HepG2 (cell line): ENCODE data around the gene NINJ2. TPM values are rescaled to one million over a fixed set of nuclear protein-coding genes. Genes with fewer than 3 reads are reported as not detected.

ENCODE experiments used
- AHR ChIP-seq: IDR thresholded peaks from 2 replicates; pipeline ENCODE4 v1.6.1; 2018; ENCODE audit warnings: missing genetic modification reagents, missing compliant biosample characterization
- ARNTL ChIP-seq: sonication (generic); formaldehyde crosslinking; IDR thresholded peaks from 2 replicates; pipeline ENCODE4 v1.4.0; 2020; ENCODE audit warnings: mild to moderate bottlenecking, missing genetic modification reagents
- ASH2L ChIP-seq: fragments of 300-600, 200-600 bp; sonication (generic); IDR thresholded peaks from 2 replicates; pipeline ENCODE4 v1.7.0; 2017; ENCODE audit warnings: low read depth, mild to moderate bottlenecking, moderate library complexity, mixed read lengths, low read length; ENCODE audit not compliant: insufficient read length
- ATF6 ChIP-seq: sonication (generic); formaldehyde crosslinking; conservative IDR thresholded peaks from 2 replicates; pipeline ENCODE4 v1.4.0; 2020; ENCODE audit warnings: missing genetic modification reagents
- CHD4 ChIP-seq: fragments of 200-600 bp; sonication (generic); IDR thresholded peaks from 2 replicates; pipeline ENCODE4 v1.7.0; 2017; ENCODE audit warnings: mild to moderate bottlenecking, low read length, borderline replicate concordance
- DNMT3B ChIP-seq: conservative IDR thresholded peaks from 2 replicates; pipeline ENCODE4 v1.6.1; 2016; ENCODE audit warnings: missing biosample characterization, control low read depth
- FOXO1 ChIP-seq: sonication (generic); formaldehyde crosslinking; IDR thresholded peaks from 2 replicates; pipeline ENCODE4 v1.4.0; 2020; ENCODE audit warnings: missing genetic modification reagents
- HNRNPH1 ChIP-seq: fragments of 200-400 bp; formaldehyde crosslinking; optimal IDR thresholded peaks from 2 replicates; pipeline ENCODE3; 2017; ENCODE audit warnings: mild to moderate bottlenecking, low read depth, low read length
- LBX2 ChIP-seq: sonication (generic); formaldehyde crosslinking; IDR thresholded peaks from 2 replicates; pipeline ENCODE4 v1.5.0; 2020; ENCODE audit warnings: missing genetic modification reagents, mild to moderate bottlenecking, borderline replicate concordance
- MED8 ChIP-seq: sonication (generic); formaldehyde crosslinking; IDR thresholded peaks from 2 replicates; pipeline ENCODE4 v1.8.1; 2023; ENCODE audit warnings: mild to moderate bottlenecking, missing genetic modification reagents; ENCODE audit not compliant: insufficient replicate concordance
- MTF2 ChIP-seq: sonication (generic); formaldehyde crosslinking; IDR thresholded peaks from 2 replicates; pipeline ENCODE4 v1.5.0; 2020; ENCODE audit warnings: missing genetic modification reagents, borderline replicate concordance
- PITX1 ChIP-seq: sonication (generic); formaldehyde crosslinking; IDR thresholded peaks from 2 replicates; pipeline ENCODE4 v1.5.1; 2020; ENCODE audit warnings: mild to moderate bottlenecking, missing genetic modification reagents
- RXRB ChIP-seq: IDR thresholded peaks from 2 replicates; pipeline ENCODE4 v1.6.1; 2016; ENCODE audit warnings: borderline replicate concordance, missing genetic modification reagents, missing compliant biosample characterization
- SMC3 ChIP-seq: IDR thresholded peaks from 2 replicates; pipeline ENCODE4 v1.6.1; 2011; ENCODE audit warnings: low read length, improper control_type of control experiment
- SNAPC2 ChIP-seq: sonication (generic); formaldehyde crosslinking; IDR thresholded peaks from 2 replicates; pipeline ENCODE4 v1.8.1; 2022; ENCODE audit warnings: mild to moderate bottlenecking, missing genetic modification reagents
- TEAD3 ChIP-seq: optimal IDR thresholded peaks from 2 replicates; pipeline ENCODE3; 2016; ENCODE audit warnings: borderline replicate concordance
- TFDP2 ChIP-seq: sonication (generic); formaldehyde crosslinking; IDR thresholded peaks from 2 replicates; pipeline ENCODE4 v1.4.0; 2020; ENCODE audit warnings: missing genetic modification reagents
- THRA ChIP-seq: sonication (generic); formaldehyde crosslinking; IDR thresholded peaks from 2 replicates; pipeline ENCODE4 v1.4.0; 2020; ENCODE audit warnings: missing genetic modification reagents, borderline replicate concordance
- TRIM24 ChIP-seq: sonication (generic); formaldehyde crosslinking; IDR thresholded peaks from 2 replicates; pipeline ENCODE4 v1.8.0; 2022; ENCODE audit warnings: mild to moderate bottlenecking, missing genetic modification reagents
- ZNF101 ChIP-seq: sonication (generic); formaldehyde crosslinking; IDR thresholded peaks from 2 replicates; pipeline ENCODE4 v1.4.0; 2020; ENCODE audit warnings: mild to moderate bottlenecking, low read depth, missing genetic modification reagents, borderline replicate concordance
- ZNF253 ChIP-seq: sonication (generic); formaldehyde crosslinking; IDR thresholded peaks from 2 replicates; pipeline ENCODE4 v1.8.0; 2022; ENCODE audit warnings: mild to moderate bottlenecking, missing genetic modification reagents, borderline replicate concordance
- ZNF362 ChIP-seq: sonication (generic); formaldehyde crosslinking; IDR thresholded peaks from 2 replicates; pipeline ENCODE4 v1.4.0; 2020; ENCODE audit warnings: missing genetic modification reagents, mild to moderate bottlenecking, borderline replicate concordance
- ZNF737 ChIP-seq: sonication (generic); formaldehyde crosslinking; IDR thresholded peaks from 2 replicates; pipeline ENCODE4 v1.5.0; 2020; ENCODE audit warnings: missing genetic modification reagents, mild to moderate bottlenecking, borderline replicate concordance
- polyA plus RNA-seq, 8 experiments: library from polyadenylated mRNA; depleted of rRNA in 3 of 8; stranded (reverse) in 7 of 8; unstranded in 1 of 8; fragments of >200 nt; fragmentation: Illumina TruSeq in 4 of 8; extraction: Trizol in 4 of 8; gene quantifications; 2 replicates each; pipeline versions ENCODE4 v1.2.1 to v1.2.3, GENCODE V29; 2011 to 2016; ENCODE audit warnings: low read depth in 4 of 8, missing spikeins in 1 of 8, mixed read lengths in 1 of 8; ENCODE audit not compliant: insufficient read depth in 1 of 8
- total RNA-seq, 5 experiments: library from RNA; depleted of rRNA; stranded (reverse); fragments of >200 nt; fragmentation: Illumina TruSeq; extraction: Trizol; gene quantifications; 2 replicates each; pipeline ENCODE4 v1.2.3, GENCODE V29; 2016; ENCODE audit warnings: low read depth in 1 of 5

Gene NINJ2
- total and polyA plus RNA-seq, 2 of the 13 experiments (the other 11 are each of a cell fraction or from before 2014, with no cell fraction given), result 0.62 to 3.8 TPM

GRCh38 chr12:627863-628741 is 35.1 kb downstream of the NINJ2 start (continued):
- TF ChIP-seq LBX2 (CRISPR knock-in tag) (no peak), SMC3 (no peak), SNAPC2 (CRISPR knock-in tag) (no peak), CHD4 (0 out of 2 replicates have a peak, but pooled peaks have one; percentile 47), ZNF253 (CRISPR knock-in tag) (no peak), THRA (CRISPR knock-in tag) (0 out of 2 replicates have a peak, but pooled peaks have one; percentile 32), MTF2 (no peak), ATF6 (CRISPR knock-in tag) (no peak), TRIM24 (no peak), ZNF101 (no peak), TFDP2 (CRISPR knock-in tag) (no peak), ZNF362 (peak; percentile 73), DNMT3B (CRISPR knock-in tag) (no peak), ARNTL (CRISPR knock-in tag) (no peak), RXRB (CRISPR knock-in tag) (peak; percentile 63; the same call in 1 of the 2 replicates), MED8 (CRISPR knock-in tag) (no peak), TEAD3 (no peak), HNRNPH1 (no peak), ZNF737 (CRISPR knock-in tag) (peak; percentile 64; the same call in 1 of the 2 replicates), PITX1 (CRISPR knock-in tag) (peak; percentile 22; the same call in 1 of the 2 replicates), ASH2L (no peak), AHR (no peak), FOXO1 (no peak)
